GM12878 (cell line): ENCODE measurements around the gene VSIG8. TPM values are rescaled to one million over a fixed set of nuclear protein-coding genes. Genes with fewer than 3 reads are reported as not detected.

Source experiments
- ATAC-seq: fragments of 200-7000 bp; cut with Tn5 transposase; 3 replicates; pipeline ENCODE4 v1.9.1; 2020; ENCODE audit warnings: mild to moderate bottlenecking, moderate library complexity
- BruUV-seq: library from RNA; stranded (reverse); fragments of 400-500 nt; replicated peaks from 2 replicates; lab custom pipeline; 2021; lab: Mats Ljungman, UMichigan
- CTCF ChIA-PET: fragments of 300-600 bp; sonication (Branson Sonifier 250); formaldehyde crosslinking; extraction: SDS; loops from one replicate; lab custom pipeline; 2021; ENCODE audit warnings: inconsistent platforms; lab: Yijun Ruan, JAX
- POLR2A ChIA-PET: fragments of 350-600 bp; formaldehyde crosslinking; extraction: SDS; loops from one replicate; lab custom pipeline; 2021; ENCODE audit warnings: inconsistent platforms; lab: Charles Lee
- RAD21 ChIA-PET: fragments of 300-600 bp; sonication (Branson Sonifier 250); formaldehyde crosslinking; loops from one replicate; lab custom pipeline; 2023; ENCODE audit warnings: antibody characterized with exemption; ENCODE audit not compliant: unreplicated experiment; lab: Charles Lee
- SMC1A ChIA-PET: fragments of 300-600 bp; sonication (Branson Sonifier 250); formaldehyde crosslinking; loops from one replicate; lab custom pipeline; 2023; ENCODE audit not compliant: unreplicated experiment, uncharacterized antibody; lab: Charles Lee
- DNase-seq: peaks from one replicate; pipeline ENCODE4 v3.0.0-alpha.2; 2011; ENCODE audit warnings: low read depth, low spot score
- FAIRE-seq: peaks from 3 replicates; lab custom pipeline; 2011; peaks lifted over from hg19 to GRCh38; lab: Jason Lieb, UNC
- H2AFZ ChIP-seq: 2 replicates; pipeline ENCODE4 v1.6.0; 2011; ENCODE audit warnings: low read depth, low read length, control low read depth; ENCODE audit not compliant: control insufficient read depth
- H3K27ac ChIP-seq: 2 replicates; pipeline ENCODE4 v1.5.1; 2011; ENCODE audit warnings: control low read depth; ENCODE audit not compliant: control insufficient read depth, insufficient read depth
- H3K27me3 ChIP-seq, 2 experiments: replicated peaks in 1 of 2; 2 replicates each; pipeline versions ENCODE4 v1.6.0 to v1.6.1; 2011; ENCODE audit warnings: low read length in 1 of 2; ENCODE audit not compliant: control insufficient read depth in 2 of 2, insufficient read depth in 2 of 2
- H3K36me3 ChIP-seq, 2 experiments: 2 replicates each; pipeline ENCODE4 v1.5.1; 2011; ENCODE audit warnings: low read length in 1 of 2; ENCODE audit not compliant: control insufficient read depth in 2 of 2, insufficient read depth in 2 of 2
- H3K4me1 ChIP-seq: 2 replicates; pipeline ENCODE4 v1.6.1; 2011; ENCODE audit warnings: mild to moderate bottlenecking, low read length, moderate library complexity, mixed read lengths; ENCODE audit not compliant: control insufficient read depth, insufficient read depth
- H3K4me2 ChIP-seq: 2 replicates; pipeline ENCODE4 v1.6.0; 2011; ENCODE audit warnings: control low read depth; ENCODE audit not compliant: control insufficient read depth, insufficient read depth
- H3K4me3 ChIP-seq: fragments of 200-600 bp; sonication (generic); 2 replicates; pipeline ENCODE4 v1.5.1; 2016
- H3K79me2 ChIP-seq: 2 replicates; pipeline ENCODE4 v1.6.0; 2011; ENCODE audit warnings: low read length; ENCODE audit not compliant: control insufficient read depth, insufficient read depth
- H3K9ac ChIP-seq: 2 replicates; pipeline ENCODE4 v1.8.0; 2011; ENCODE audit warnings: low read length, control low read depth, mixed read lengths; ENCODE audit not compliant: control insufficient read depth, insufficient read depth
- H3K9me3 ChIP-seq: replicated peaks from 3 replicates; pipeline ENCODE4 v1.5.1; 2011; ENCODE audit warnings: mild to moderate bottlenecking, low read length; ENCODE audit not compliant: control insufficient read depth, insufficient read depth
- H4K20me1 ChIP-seq: 2 replicates; pipeline ENCODE4 v1.6.0; 2011; ENCODE audit not compliant: control insufficient read depth, insufficient read depth
- ASH2L ChIP-seq: fragments of 300-600, 200-600 bp; sonication (generic); IDR thresholded peaks from 2 replicates; pipeline ENCODE4 v1.6.1; 2017; ENCODE audit warnings: low read depth, mild to moderate bottlenecking, borderline replicate concordance
- CBX5 ChIP-seq: sonication (generic); IDR thresholded peaks from 2 replicates; pipeline ENCODE4 v1.6.1; 2016; ENCODE audit warnings: low read depth, moderate library complexity, mild to moderate bottlenecking, inconsistent platforms
- MTA2 ChIP-seq: fragments of 450-650 bp; IDR thresholded peaks from 2 replicates; pipeline ENCODE4 v1.6.1; 2016; ENCODE audit warnings: low read depth, mild to moderate bottlenecking, moderate library complexity
- PML ChIP-seq: IDR thresholded peaks from 2 replicates; pipeline ENCODE4 v1.6.1; 2012; ENCODE audit warnings: low read length, inconsistent platforms
- ZNF24 ChIP-seq: fragments of 450-650 bp; IDR thresholded peaks from 2 replicates; pipeline ENCODE4 v1.6.1; 2017; ENCODE audit warnings: antibody characterized with exemption, mild to moderate bottlenecking
- WGBS: methylation state at CpG from one replicate; pipeline ENCODE4 v1.1.6; 2016; ENCODE audit warnings: low lambda C conversion rate; ENCODE audit not compliant: insufficient replicate concordance, insufficient coverage; ENCODE audit errors: missing lambda C conversion rate; 5-methylcytosine and 5-hydroxymethylcytosine counted together
- in situ Hi-C: fragments of 300-500 bp; cut with MboI; formaldehyde crosslinking; loops from 9 replicates; pipeline ENCODE4 v1.14.3; 2018; ENCODE audit warnings: mixed read lengths
- intact Hi-C: fragments of 100-400 bp; cut with micrococcal nuclease; formaldehyde crosslinking; loops from one replicate; pipeline ENCODE4 v1.14.2; 2022; ENCODE audit not compliant: unreplicated experiment
- polyA plus RNA-seq, 11 experiments: library from polyadenylated mRNA; depleted of rRNA in 4 of 11; unstranded in 6 of 11; stranded (reverse) in 5 of 11; fragments of >200 nt; fragmentation: Nextera tagmentation in 4 of 11; fragmentation: Illumina TruSeq in 1 of 11; extraction: Ambion mirVana in 4 of 11; extraction: Trizol in 1 of 11; gene quantifications; 1 replicate in 1 of 11; 2 replicates in 10 of 11; pipeline versions ENCODE4 v1.2.1 to v1.2.3, GENCODE V29; 2011 to 2016; ENCODE audit warnings: inconsistent platforms in 2 of 11, missing spikeins in 2 of 11, low read depth in 1 of 11
- total RNA-seq, 4 experiments: library from RNA; depleted of rRNA in 3 of 4; stranded (reverse); fragments of >200 nt in 3 of 4; fragmentation: Illumina TruSeq in 1 of 4; extraction: Trizol in 1 of 4; gene quantifications; 2 replicates each; pipeline versions ENCODE4 v1.2.1 to v1.2.3, GENCODE V29; 2013 to 2021
- TF ChIP-seq, protein P1 (sequence below): IDR thresholded peaks from 2 replicates; pipeline ENCODE4 v1.6.1; 2012; ENCODE audit warnings: mild to moderate bottlenecking, low read depth, low read length

Gene VSIG8
- total and polyA plus RNA-seq, 10 of the 15 experiments (the other 5 are each of a cell fraction or from before 2014, with no cell fraction given) = not detected

DNA sequence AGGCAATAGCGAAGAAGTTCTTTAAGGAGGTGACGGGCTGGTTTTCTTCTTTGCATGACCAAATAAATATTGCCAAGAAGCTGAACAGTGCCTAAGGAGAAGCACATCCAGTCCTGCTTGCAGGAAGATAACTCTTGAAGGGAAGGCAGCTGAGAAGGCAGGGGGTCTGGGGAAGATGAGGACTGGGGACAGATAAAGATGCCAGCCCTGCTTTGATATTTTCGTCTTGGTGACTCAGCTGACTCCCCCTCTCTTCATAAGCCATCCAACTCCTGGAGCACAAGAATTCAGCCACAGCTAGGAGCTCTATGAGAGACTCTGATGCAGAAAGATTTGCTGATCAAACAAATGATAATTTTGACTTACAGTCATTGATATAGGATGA lies 34.1 kb upstream of the VSIG8 start (continued):
- TF ChIP-seq CBX5 (no peak), PML (no peak), MTA2 (no peak), ASH2L (no peak)

DNA sequence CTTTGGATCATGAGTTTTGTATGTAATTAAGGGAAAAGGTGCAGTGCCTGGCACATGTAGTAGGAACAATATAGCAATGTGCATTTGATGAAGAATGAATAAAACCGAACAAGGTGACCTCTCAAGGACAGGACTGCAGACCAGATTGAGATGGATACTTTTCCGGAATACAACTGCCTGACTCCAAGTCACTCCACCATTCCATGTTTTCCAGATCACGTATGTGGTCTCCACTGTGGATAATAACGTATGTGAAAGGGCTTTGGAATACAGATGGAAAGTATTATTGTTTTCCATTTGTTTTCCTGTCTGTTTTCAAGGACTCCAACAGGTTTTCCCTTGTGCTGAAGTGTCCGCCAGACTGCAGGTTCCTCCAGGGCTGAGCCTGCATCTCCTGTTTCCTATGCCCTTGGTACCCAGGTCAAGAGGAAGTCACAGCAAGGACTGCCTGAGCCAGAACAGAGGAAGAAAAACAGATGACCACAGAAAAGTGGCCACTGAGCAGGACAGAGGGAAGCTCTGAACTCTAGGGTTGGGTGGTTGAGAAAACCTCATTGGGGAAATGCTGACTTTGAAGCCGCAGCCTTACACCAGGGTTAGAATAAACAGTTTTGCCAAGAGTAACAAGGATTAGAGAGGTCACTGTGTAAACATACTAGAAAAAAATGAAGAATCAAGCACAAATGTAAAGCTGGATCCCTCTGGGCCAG lies 33.5 kb upstream of the VSIG8 start:
- no peak overlapping the region for H3K27ac ChIP-seq
- no peaks in the 10 kb centered on the region for H3K9me3 ChIP-seq
- H3K27me3 ChIP-seq = 0 out of 4 replicates have a peak, but pooled peaks cover 0 to 2% of the 10 kb centered on the region in 2 experiments
- in situ Hi-C loops = no loop called here
- SMC1A ChIA-PET = interaction anchor here (0.9 to 12.2 kb wide), 7 partner anchors 27 to 112 kb away, joined by 3 to 289 read pairs (median 4); partner anchors contain the start of genes FCRL6 and TAGLN2
- H2AFZ ChIP-seq = no peak overlapping the region
- no peak overlapping the region for H3K4me3 ChIP-seq
- ATAC-seq = no peak
- FAIRE-seq = no peak
- TF ChIP-seq CBX5 (no peak), ZNF24 (no peak)
- TF ChIP-seq, protein P1, sequence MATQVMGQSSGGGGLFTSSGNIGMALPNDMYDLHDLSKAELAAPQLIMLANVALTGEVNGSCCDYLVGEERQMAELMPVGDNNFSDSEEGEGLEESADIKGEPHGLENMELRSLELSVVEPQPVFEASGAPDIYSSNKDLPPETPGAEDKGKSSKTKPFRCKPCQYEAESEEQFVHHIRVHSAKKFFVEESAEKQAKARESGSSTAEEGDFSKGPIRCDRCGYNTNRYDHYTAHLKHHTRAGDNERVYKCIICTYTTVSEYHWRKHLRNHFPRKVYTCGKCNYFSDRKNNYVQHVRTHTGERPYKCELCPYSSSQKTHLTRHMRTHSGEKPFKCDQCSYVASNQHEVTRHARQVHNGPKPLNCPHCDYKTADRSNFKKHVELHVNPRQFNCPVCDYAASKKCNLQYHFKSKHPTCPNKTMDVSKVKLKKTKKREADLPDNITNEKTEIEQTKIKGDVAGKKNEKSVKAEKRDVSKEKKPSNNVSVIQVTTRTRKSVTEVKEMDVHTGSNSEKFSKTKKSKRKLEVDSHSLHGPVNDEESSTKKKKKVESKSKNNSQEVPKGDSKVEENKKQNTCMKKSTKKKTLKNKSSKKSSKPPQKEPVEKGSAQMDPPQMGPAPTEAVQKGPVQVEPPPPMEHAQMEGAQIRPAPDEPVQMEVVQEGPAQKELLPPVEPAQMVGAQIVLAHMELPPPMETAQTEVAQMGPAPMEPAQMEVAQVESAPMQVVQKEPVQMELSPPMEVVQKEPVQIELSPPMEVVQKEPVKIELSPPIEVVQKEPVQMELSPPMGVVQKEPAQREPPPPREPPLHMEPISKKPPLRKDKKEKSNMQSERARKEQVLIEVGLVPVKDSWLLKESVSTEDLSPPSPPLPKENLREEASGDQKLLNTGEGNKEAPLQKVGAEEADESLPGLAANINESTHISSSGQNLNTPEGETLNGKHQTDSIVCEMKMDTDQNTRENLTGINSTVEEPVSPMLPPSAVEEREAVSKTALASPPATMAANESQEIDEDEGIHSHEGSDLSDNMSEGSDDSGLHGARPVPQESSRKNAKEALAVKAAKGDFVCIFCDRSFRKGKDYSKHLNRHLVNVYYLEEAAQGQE = no peak
- TF ChIP-seq, all 136 proteins: peak for 0
- intact Hi-C loops = no loop called here
- no peaks in the 10 kb centered on the region for H4K20me1 ChIP-seq
- no peak overlapping the region for H3K4me2 ChIP-seq
- no TSS peak for BruUV-seq
- 49% methylated on average over 6 of the region's 6 CpGs for WGBS
- DNase-seq = no peak
- H3K36me3 ChIP-seq = no peaks in the 10 kb centered on the region
- CTCF ChIA-PET = interaction anchor here (0.9 to 14.8 kb wide), 5 partner anchors 42 to 682 kb away, joined by 3 to 476 read pairs (median 5); partner anchors contain the start of gene FCRL6
- H3K9ac ChIP-seq = no peak overlapping the region
- POLR2A ChIA-PET = interaction anchor here (1.0 kb wide), 1 partner anchor 26 kb away, joined by 4 read pairs; no protein-coding TSS in a partner anchor
- no peaks in the 10 kb centered on the region for H3K79me2 ChIP-seq
- RAD21 ChIA-PET = interaction anchor here (4.2 to 7.6 kb wide), 2 partner anchors 98 to 112 kb away, joined by 88 to 153 read pairs; no protein-coding TSS in a partner anchor
- no peaks in the 10 kb centered on the region for H3K4me1 ChIP-seq
